ENCODE data around the gene KSR1.

DNA sequence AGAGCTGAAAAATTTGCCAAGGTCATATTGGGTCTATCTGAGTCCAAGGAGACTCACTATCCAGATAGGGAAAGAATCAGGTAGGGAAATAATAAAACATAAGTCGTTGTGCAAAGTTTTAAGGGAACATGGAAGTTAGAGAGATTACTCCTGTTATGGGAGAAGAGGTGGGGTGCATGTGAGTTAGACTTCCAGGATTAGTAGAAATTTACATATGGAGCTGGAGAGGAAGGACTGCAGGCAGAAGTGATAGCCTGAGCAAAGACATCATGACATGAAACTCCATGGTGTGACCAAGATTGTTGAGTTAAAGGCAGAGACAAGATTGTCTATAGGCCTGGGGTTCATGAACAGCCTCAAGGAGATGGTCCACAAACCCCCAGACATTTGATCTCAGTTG is 5.8 kb upstream of the KSR1 start:
- TF ChIP-seq, protein P1, sequence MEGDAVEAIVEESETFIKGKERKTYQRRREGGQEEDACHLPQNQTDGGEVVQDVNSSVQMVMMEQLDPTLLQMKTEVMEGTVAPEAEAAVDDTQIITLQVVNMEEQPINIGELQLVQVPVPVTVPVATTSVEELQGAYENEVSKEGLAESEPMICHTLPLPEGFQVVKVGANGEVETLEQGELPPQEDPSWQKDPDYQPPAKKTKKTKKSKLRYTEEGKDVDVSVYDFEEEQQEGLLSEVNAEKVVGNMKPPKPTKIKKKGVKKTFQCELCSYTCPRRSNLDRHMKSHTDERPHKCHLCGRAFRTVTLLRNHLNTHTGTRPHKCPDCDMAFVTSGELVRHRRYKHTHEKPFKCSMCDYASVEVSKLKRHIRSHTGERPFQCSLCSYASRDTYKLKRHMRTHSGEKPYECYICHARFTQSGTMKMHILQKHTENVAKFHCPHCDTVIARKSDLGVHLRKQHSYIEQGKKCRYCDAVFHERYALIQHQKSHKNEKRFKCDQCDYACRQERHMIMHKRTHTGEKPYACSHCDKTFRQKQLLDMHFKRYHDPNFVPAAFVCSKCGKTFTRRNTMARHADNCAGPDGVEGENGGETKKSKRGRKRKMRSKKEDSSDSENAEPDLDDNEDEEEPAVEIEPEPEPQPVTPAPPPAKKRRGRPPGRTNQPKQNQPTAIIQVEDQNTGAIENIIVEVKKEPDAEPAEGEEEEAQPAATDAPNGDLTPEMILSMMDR (IDR thresholded peaks at IDR 0.05), result no peak
- TF ChIP-seq ZFX (IDR thresholded peaks at IDR 0.05; ENCODE audit: borderline replicate concordance), result no peak

Data from 22Rv1 (cell line).